Measurements from ENCODE around the gene CLDN11. TPM values are rescaled to one million over a fixed set of nuclear protein-coding genes. Genes with fewer than 3 reads are reported as not detected.

Gene CLDN11
- total and polyA plus RNA-seq, 10 of the 15 experiments (the other 5 are each of a cell fraction or from before 2014, with no cell fraction given): 0.15 TPM; not detected in 9

DNA sequence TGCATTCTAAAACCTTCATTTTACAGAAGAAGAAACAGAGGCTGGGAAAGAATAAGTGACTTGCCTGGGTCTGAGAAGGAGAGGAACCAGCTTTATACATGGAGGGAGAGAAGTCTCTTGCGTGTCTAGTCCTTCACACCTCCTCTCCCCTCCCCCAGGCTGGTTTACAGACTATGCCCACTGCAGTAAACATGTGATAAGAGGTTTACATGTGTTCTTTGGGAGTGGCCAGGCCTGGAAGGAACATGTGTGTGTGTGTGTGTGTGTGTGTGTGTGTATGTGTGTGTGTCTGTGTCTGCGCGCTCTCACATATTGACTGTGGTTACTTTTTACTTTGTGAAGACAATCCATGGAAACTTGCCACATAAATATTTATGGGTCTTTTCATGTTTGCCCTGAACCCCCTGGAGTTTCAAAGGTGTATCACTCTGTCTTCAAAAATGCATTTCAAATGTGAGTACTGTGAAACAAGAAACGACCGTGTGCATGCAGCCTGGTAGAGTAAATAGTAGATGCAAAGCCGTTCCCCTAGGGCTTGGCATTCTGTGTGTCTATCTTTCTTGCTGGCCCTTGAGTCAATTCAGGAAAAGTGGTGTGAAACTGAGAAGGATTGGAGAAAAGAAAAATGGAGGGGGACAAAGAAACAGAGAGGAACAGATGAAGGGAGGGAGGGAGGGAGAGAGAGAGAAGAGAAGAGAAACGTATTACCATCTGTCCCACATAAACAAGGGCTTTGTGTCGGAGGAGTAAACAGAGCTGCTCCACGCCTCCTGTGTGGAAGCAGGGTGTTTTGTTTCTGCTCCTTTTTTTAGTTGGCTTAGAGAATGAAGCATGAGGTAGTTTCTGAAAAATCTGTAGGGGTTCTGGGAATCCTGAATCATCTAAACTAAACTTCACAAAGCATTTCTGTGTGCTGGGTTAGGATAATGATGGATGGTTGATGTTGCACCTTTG lies 51.7 kb downstream of the CLDN11 start (continued):
- TF ChIP-seq CUX1 (IDR thresholded peaks at IDR 0.05; ENCODE audit: insufficient replicate concordance, low read depth, low read length): no peak
- no peak for TF ChIP-seq ZNF687 (IDR thresholded peaks at IDR 0.05)
